GM12872 (cell line): ENCODE results near the gene ELOVL3.

Experiments
- TF ChIP-seq, protein P1 (sequence below): IDR thresholded peaks from 3 replicates; pipeline ENCODE4 v1.5.1; 2011; ENCODE audit warnings: low read depth, mild to moderate bottlenecking, low read length, moderate library complexity; ENCODE audit not compliant: insufficient read depth

ELOVL3 gene

DNA sequence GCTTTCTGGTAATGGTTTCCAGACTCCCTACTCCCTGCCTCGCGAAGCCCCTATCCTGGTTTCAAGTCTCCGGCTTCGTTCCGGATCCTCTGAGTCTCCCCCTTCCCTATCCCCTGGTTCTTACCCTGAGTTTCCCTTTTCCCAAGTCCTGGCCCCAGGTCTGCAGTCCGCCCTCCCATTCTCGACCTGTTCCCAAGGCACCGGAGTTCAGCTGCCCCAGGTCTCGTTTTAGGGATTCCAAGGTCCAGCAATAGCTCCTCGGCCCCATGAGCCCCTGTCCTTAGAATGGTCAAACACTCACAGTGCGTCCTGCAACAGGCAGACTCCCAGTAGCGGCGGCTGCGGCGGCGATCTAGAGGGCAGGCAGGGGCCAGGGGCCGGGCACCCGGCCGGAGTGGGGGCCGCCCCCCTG, 14.9 kb downstream of the ELOVL3 start:
- TF ChIP-seq, protein P1, sequence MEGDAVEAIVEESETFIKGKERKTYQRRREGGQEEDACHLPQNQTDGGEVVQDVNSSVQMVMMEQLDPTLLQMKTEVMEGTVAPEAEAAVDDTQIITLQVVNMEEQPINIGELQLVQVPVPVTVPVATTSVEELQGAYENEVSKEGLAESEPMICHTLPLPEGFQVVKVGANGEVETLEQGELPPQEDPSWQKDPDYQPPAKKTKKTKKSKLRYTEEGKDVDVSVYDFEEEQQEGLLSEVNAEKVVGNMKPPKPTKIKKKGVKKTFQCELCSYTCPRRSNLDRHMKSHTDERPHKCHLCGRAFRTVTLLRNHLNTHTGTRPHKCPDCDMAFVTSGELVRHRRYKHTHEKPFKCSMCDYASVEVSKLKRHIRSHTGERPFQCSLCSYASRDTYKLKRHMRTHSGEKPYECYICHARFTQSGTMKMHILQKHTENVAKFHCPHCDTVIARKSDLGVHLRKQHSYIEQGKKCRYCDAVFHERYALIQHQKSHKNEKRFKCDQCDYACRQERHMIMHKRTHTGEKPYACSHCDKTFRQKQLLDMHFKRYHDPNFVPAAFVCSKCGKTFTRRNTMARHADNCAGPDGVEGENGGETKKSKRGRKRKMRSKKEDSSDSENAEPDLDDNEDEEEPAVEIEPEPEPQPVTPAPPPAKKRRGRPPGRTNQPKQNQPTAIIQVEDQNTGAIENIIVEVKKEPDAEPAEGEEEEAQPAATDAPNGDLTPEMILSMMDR = no peak

DNA sequence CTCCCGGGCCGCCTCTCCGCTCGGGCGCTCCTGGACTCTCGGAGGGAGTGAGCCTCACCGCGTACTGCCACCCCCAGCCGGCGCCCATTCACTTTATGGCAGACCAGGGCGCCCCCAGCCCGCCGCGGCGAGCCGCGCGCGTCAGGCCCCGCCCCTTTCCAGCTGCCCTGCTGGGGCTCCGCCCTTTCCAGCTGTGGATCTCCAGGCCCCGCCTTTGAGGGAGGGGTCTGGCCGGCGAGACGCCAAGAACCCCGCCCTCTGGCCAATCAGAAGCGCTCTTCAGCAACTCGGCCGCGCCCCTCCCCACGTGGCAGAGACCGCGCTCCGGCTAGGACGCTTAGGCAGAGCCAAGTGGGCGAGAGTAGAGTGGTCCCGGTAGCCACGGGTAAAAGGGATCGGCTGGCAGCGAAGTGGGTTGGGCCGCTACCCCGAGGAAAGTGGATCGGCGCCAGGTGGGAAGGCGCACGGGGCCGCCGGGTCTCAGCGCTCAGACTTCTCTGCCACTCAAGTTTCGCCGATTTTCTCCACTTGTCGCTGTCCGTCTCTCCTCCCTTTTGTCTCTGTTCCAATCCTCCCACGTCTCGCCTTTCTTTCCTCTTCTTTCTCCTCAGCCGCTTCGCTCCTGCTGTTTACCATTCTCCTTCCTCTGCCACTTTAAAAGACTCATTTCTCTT, 15.5 kb downstream of the ELOVL3 start, which contains the start of gene PITX3:
Gene PITX3 (minus strand): TSS at position 69 of the 674 bp plus-strand sequence. CDS start 9,432 bp downstream, outside the sequence.
- TF ChIP-seq, protein P1 = no peak

DNA sequence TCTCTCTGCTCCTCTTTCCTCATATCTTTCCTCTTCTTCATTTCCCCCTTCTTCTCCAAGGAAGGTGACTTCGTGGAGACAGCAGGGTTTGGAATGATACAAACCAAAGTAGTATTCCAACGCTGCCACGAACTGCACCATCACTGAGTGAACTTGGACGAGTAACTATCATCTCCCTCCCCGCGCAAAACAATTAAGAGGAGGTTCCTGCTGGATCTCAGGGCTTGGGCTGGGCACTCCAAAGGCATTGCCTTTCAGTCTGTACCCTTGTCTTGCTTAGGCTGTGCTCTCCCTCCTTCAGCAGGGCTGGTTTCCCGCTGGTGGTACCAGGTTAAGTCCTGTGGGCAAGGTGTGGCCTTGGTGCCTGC, 16.0 kb downstream of the ELOVL3 start:
- TF ChIP-seq, protein P1 = no peak

GRCh38 chr10:102243309-102243708, 17.2 kb downstream of the ELOVL3 start:
- TF ChIP-seq, protein P1 = no peak

DNA sequence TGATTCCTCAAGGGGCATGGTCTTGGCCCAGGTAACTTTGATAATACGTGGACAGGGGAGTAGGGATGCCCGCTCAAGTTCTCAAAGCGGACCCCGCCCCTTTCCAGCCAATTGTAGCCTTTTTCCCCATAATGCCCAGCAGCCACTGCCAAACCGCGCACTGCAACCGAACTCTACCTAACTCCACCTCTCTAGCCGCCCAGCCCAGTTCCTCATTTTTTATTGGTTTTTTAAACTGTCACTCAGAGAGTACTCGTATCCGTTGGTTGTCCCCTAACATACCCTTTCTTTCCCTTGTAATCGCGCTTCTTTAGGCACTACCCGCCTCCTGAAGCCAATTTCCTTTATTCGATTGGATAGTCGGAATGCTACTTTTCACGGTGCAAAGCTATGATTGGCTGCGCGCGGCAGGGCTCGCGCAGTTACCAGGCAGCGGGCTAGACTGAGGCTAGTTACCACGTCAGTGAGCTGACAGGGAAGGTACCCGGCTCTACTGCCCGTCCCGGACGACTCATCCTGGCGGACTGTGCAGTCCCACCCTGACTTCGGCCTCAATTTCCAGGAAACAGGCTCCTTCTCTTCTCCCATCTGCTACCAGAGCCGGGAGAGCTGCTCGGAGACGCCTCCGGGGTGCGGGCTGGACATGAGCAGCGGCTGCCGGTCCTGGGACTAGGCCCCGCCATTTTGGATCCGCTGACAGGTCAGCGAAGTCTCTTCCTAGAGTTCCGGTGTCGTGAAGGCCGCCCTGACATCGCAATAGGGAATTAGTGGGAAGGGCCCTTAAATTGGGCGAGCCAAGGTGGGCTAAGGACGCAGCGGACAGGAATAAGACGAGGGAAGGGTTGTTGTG, 19.2 kb downstream of the ELOVL3 start, which contains the start of gene GBF1:
Gene GBF1 (plus strand): TSS at position 451 of the 850 bp plus-strand sequence. CDS start 13,407 bp downstream, outside the sequence.
- TF ChIP-seq, protein P1 = no peak

- TF ChIP-seq, protein P1 = no peak
These were observed 19.8 kb downstream of the ELOVL3 start for GRCh38 chr10:102245932-102246251.

DNA sequence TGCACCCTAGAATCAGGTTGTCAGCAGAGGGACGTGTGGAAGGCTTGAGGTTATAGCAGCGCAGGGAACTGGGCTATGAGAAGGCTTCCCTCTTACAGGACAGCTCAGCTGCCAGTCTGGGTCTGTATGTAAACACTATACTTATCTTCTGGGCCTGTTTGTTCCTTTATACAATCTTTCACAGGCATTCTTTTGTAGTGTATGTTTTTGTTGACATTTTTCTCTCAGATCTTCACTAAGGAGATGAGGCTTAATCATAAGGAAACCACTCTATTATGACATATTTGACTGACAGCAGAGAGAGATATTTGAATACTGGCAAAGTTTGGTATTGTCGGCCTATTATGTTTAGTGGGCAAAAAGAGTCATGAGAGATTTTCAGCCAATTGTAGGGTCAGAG, 20.2 kb downstream of the ELOVL3 start:
- TF ChIP-seq, protein P1 = no peak
